Tibial artery (tissue), 4 donors: ENCODE measurements around the gene CCDC148.
A peak's percentile ranks its signal among the peaks of the same experiment; 100 is the strongest.
"Not testable (repeated sequence)": the region's sequence is repeated elsewhere in the genome, so short reads cannot be mapped to it uniquely, and the experiment has no call there.

Experiments
- DNase-seq, 2 donors: peaks; one replicate each; pipeline ENCODE4 v3.0.0-alpha.2; 2019
- H3K27ac ChIP-seq, 2 donors: fragments of 200-600 bp; sonication (generic) in 1 of 2; 1 replicate in 1 of 2; 2 replicates in 1 of 2; pipeline ENCODE4 v1.5.1; 2018 to 2019; ENCODE audit warnings: mild to moderate bottlenecking in 1 of 2
- H3K27me3 ChIP-seq, 2 donors: fragments of 200-600 bp; sonication (generic) in 1 of 2; one replicate each; pipeline versions ENCODE4 v1.5.1 to v1.6.0; 2016 to 2019
- H3K36me3 ChIP-seq, 3 donors: fragments of 200-600 bp; sonication (generic) in 2 of 3; one replicate each; pipeline ENCODE4 v1.5.1; 2016 to 2019; ENCODE audit warnings: mild to moderate bottlenecking in 2 of 3
- H3K4me1 ChIP-seq, 4 donors: fragments of 200-600 bp; sonication (generic) in 2 of 4; 1 replicate in 3 of 4; 2 replicates in 1 of 4; pipeline ENCODE4 v1.5.1; 2016 to 2019
- H3K4me3 ChIP-seq, 2 donors: fragments of 200-600 bp; sonication (generic) in 1 of 2; 1 replicate in 1 of 2; 2 replicates in 1 of 2; pipeline ENCODE4 v1.5.1; 2018 to 2019; ENCODE audit warnings: mild to moderate bottlenecking in 2 of 2
- H3K9me3 ChIP-seq, 3 donors: fragments of 200-600 bp; sonication (generic) in 1 of 3; one replicate each; pipeline ENCODE4 v1.5.1; 2016 to 2019
- CTCF ChIP-seq, 2 experiments: fragments of 200-600 bp in 1 of 2; fragments of 450-650 bp in 1 of 2; IDR thresholded peaks; one replicate each; pipeline ENCODE4 v1.5.1; 2017 to 2019; ENCODE audit warnings: antibody characterized with exemption in 2 of 2, mild to moderate bottlenecking in 1 of 2, moderate library complexity in 1 of 2
- intact Hi-C: fragments of 100-400 bp; cut with DNase I; formaldehyde crosslinking; loops from one replicate; pipeline ENCODE4 v1.15.0; 2023; ENCODE audit warnings: low total_unique reads

CCDC148 gene

GRCh38 chr2:158482594-158482993 lies 26.0 kb upstream of the CCDC148 start:
- Histone ChIP-seq H3K27ac (no peak overlapping the region), H3K36me3 (no peaks in the 10 kb centered on the region), H3K27me3 (no peaks in the 10 kb centered on the region), H3K9me3 (no peaks in the 10 kb centered on the region), H3K4me3 (no peak overlapping the region), H3K4me1 (peaks cover 0 to 33% (median 12%) of the 10 kb centered on the region in 4 donors)
- intact Hi-C loops, result no loop called here
- no peak for TF ChIP-seq CTCF (IDR thresholded peaks at IDR 0.05)
- no peak for DNase-seq

DNA sequence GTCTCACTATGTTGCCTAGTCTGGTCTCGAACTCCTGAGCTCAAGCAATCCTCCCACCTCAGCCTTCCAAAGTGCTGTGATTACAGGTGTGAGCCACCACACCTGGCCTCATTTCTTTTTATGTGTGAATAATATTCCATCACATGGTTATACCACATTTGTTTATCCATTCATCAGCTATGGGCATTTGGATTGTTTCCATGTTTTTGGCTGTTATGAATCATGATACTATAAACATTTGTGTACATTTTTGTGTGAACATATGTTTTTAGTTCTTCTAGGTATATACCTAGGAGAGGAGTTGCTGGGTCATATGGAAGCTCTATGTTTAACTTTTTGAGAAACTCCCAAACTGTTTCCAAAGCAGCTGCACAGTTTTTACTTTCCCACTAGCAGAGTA lies 24.6 kb upstream of the CCDC148 start:
- TF ChIP-seq CTCF (IDR thresholded peaks at IDR 0.05), result no peak
- Histone ChIP-seq H3K4me1 (peaks cover 0 to 25% (median 3%) of the 10 kb centered on the region in 4 donors), H3K27ac (no peak overlapping the region), H3K36me3 (no peaks in the 10 kb centered on the region), H3K27me3 (no peaks in the 10 kb centered on the region), H3K4me3 (no peak overlapping the region), H3K9me3 (no peaks in the 10 kb centered on the region)
- intact Hi-C loops, result no loop called here
- DNase-seq, result no peak

DNA sequence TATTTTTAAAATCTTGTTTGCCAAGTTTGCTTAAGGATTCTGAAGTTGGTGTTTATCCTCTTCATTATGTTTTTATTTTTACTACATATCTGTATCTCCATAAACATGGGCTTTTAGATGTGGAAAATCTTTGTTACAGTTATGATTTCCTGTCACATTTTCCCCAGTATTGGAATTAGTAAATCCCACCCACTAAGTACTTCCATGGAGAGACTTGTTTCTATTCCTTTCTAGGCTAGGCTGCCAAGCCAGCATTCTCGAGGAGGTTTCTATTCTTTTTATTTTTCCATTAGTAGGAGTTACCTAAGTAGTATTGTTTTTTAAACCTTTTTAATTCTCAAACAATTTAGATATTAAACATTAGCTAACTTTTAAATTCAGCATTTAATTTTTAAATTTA lies 22.3 kb upstream of the CCDC148 start:
- intact Hi-C loops, result no loop called here

DNA sequence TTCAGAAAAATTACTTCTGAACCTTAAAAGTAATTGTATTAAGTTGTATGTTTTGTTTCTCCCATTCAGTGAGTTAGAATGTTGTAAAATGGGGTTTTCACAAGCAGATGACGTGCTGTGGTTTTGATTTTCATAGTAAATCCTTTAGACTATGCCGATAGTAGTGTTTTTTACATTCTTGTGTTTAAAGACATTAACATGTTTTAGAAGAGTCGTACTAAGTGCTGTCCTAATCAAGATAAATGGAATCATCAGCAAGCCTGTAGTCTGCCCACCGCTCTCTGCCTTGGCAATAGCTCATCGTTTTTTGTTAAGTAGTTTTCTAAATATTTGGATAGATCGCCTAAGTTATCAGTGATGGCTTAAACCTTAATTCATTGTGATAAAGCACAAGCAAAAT lies 21.7 kb upstream of the CCDC148 start:
- no peaks in the 10 kb centered on the region for H3K27me3 ChIP-seq
- peaks cover 0 to 24% (median 3%) of the 10 kb centered on the region in 4 donors for H3K4me1 ChIP-seq
- DNase-seq, result no peak
- intact Hi-C loops, result no loop called here
- no peaks in the 10 kb centered on the region for H3K9me3 ChIP-seq
- no peak overlapping the region for H3K4me3 ChIP-seq
- no peaks in the 10 kb centered on the region for H3K36me3 ChIP-seq
- peak overlapping the region in 1 of 2 donors; percentile 8 for H3K27ac ChIP-seq
- TF ChIP-seq CTCF (IDR thresholded peaks at IDR 0.05), result no peak

More for the DNA sequence above, 22.3 kb upstream of the CCDC148 start:
- H3K4me3 ChIP-seq, result no peak overlapping the region
- H3K9me3 ChIP-seq, result no peaks in the 10 kb centered on the region
- H3K27ac ChIP-seq, result peak overlapping the region in 1 of 2 donors; percentile 3
- no peaks in the 10 kb centered on the region for H3K36me3 ChIP-seq
- no peak for DNase-seq
- no peak for TF ChIP-seq CTCF (IDR thresholded peaks at IDR 0.05)
- no peaks in the 10 kb centered on the region for H3K27me3 ChIP-seq
- peaks cover 0 to 24% (median 3%) of the 10 kb centered on the region in 4 donors for H3K4me1 ChIP-seq

DNA sequence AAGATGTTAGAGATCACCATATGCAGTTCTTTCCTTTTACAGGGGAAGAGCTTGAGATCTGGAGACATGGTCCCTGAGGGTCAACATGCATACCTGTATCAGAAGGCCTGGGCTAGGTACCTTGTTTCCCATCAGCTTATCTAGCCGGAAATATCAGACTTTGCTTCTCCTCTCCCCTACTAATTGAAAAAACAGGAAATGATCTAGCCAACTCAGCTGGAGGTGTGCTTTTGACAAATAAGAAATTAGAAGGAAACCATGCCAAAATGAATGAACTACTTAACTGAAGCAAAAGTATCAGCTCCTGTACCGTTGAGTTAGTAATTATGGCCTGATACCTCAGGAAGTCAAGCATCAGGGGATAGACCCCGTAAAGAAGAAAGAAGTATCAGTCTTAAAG lies 20.6 kb upstream of the CCDC148 start:
- DNase-seq, result no peak
- Histone ChIP-seq H3K36me3 (no peaks in the 10 kb centered on the region), H3K27ac (peak overlapping the region in 1 of 2 donors; percentile 8), H3K4me3 (no peak overlapping the region), H3K4me1 (peaks cover 0 to 24% (median 3%) of the 10 kb centered on the region in 4 donors), H3K27me3 (no peaks in the 10 kb centered on the region), H3K9me3 (no peaks in the 10 kb centered on the region)
- no peak for TF ChIP-seq CTCF (IDR thresholded peaks at IDR 0.05)
- intact Hi-C loops, result no loop called here

GRCh38 chr2:158474526-158475011 lies 18.0 kb upstream of the CCDC148 start:
- H3K36me3 ChIP-seq, H3K9me3 ChIP-seq, H3K27me3 ChIP-seq, H3K4me3 ChIP-seq, H3K27ac ChIP-seq, intact Hi-C loops, DNase-seq: not testable (repeated sequence)
- H3K4me1 ChIP-seq, result peaks cover 0 to 24% (median 3%) of the 10 kb centered on the region in 4 donors
